Activated gamma-delta T cell treated with anti-CD3 and anti-CD28 coated beads, Interleukin-2, amount 50 U/mL, for 16 hours (primary cell): ENCODE measurements around the gene TAOK1.
"Not testable (repeated sequence)": the region's sequence is repeated elsewhere in the genome, so short reads cannot be mapped to it uniquely, and the experiment has no call there.

Source experiments
- DNase-seq: peaks from one replicate; pipeline ENCODE4 v3.0.0-alpha.2; 2020; ENCODE audit warnings: low read depth

TAOK1 gene

DNA sequence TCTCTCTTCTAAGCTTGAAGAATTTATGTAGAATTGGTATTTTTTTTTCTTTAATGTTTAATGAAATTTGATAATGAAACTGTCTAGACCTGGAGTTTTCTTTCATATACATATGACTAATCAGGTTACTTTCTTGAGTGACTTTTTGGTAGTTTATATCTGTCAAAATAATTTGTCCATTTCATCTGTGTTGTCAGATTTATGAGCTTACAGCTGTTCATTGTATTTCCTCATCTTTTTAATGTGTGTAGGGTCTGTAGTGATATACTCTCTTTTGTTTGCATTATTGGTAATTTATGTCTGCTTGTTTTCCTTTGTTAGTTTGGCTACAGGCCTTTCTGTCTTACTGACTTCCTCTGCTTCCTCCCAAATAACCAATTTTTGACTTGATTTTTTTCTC, 55.7 kb downstream of the TAOK1 start:
- DNase-seq: no peak

DNA sequence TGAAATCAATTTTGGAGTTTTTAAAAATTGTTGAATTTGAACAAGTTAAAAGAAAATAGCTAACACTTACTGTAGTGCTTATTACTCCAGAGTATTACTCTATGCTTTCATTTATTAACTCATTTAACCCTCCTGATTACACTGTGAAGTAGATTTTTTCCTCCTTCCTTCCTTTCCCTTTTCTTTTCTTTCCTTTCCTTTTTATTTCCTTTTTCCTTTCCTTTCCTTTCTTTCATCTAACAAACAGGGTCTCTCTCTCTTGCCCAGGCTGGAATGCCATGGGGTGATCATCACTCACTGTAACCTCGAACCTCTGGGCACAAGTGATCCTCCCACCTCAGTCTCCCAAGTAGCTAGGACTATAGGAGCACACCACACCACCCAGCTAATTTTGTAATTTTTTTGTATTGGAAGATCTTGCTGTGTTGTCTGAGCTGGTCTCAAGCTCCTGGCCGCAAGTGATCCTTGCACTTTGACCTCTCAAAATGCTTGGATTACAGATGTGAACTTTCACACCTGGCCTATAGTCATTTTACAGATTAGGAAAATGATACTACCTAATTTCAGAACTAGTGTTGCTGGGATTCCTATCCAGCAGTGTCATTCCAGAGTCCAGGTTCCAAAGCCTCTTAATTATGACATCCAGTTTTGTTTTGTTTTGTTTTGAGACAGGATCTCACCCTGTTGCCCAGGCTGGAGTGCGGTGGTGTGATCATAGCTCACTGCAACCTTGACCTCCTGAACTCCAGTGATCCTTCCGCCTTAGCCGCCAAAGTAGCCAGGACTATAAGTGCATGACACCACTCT, 59.9 kb downstream of the TAOK1 start:
- no peak for DNase-seq

DNA sequence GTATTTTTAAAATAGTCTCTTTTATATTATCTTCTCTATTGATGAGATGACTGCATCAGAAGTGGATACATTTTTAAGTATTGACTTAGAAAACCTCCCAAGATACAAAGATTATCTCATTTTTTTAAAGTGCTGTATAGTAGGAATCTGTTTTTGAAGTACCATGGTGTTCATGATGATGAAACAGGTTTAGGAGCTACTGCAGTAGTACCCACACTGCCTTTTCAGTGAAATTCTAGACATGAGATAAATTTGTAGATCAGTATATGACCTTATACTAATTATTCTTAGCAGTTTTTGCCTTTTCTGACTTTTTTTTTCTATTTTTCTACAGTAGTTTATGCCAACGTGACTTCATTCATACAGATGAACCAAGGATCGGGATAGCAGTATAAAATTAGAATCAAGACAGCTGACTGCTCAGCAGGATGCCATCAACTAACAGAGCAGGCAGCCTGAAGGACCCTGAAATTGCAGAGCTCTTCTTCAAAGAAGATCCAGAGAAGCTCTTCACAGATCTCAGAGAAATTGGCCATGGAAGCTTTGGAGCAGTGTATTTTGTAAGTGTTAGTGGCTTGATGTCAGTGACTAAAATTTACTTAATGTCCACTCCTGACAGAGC, 61.1 kb downstream of the TAOK1 start:
- no peak for DNase-seq

GRCh38 chr17:29458066-29458465, 67.9 kb downstream of the TAOK1 start:
- DNase-seq: no peak

- DNase-seq: no peak
These were observed 71.5 kb downstream of the TAOK1 start for GRCh38 chr17:29461483-29462206.

DNA sequence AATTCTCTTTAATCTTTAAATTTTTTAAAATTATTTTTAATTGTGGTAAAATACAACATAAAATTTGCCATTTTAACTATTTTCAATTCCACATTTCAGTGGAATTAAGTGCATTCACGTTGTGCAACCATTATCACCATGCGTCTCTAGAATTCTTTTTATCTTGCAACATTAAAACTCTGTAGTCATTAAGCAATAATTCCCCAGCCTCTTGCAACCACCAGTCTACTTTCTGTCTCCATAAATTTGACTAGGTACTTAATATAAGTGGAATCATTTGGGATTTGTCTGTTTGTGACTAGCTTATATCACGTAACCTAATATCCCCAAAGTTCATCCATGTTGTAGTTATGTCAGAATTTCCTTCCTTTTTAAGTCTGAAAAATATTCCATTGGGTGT, 79.1 kb downstream of the TAOK1 start:
- no peak for DNase-seq

- DNase-seq: not testable (repeated sequence)
These were observed 83.3 kb downstream of the TAOK1 start for GRCh38 chr17:29473437-29473836.

- no peak for DNase-seq
These were observed 84.1 kb downstream of the TAOK1 start for GRCh38 chr17:29474297-29474696.

- DNase-seq: no peak
These were observed 85.7 kb downstream of the TAOK1 start for GRCh38 chr17:29475891-29476290.

- DNase-seq: not testable (repeated sequence)
These were observed 90.2 kb downstream of the TAOK1 start for GRCh38 chr17:29480249-29480928.

- DNase-seq: no peak
These were observed 93.3 kb downstream of the TAOK1 start for GRCh38 chr17:29483503-29483902.

DNA sequence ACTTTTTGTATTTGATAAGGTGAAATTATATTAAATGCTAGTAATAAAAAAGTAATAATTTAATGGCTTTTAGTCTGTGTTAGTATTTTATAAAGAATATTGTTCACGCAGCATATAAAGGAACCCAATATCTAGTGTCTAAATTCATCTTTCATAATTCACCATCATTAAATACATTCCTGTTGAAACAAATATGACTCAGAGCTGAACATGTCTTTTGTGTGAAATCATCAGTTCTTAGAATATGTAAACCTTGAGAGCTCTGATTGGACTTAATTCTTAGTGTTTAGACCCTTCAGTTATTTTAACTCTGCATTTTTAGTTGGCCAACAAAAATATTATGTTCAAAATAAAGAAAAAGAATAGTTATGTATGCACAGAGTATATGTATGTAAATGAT, 104.8 kb downstream of the TAOK1 start:
- DNase-seq: no peak

DNA sequence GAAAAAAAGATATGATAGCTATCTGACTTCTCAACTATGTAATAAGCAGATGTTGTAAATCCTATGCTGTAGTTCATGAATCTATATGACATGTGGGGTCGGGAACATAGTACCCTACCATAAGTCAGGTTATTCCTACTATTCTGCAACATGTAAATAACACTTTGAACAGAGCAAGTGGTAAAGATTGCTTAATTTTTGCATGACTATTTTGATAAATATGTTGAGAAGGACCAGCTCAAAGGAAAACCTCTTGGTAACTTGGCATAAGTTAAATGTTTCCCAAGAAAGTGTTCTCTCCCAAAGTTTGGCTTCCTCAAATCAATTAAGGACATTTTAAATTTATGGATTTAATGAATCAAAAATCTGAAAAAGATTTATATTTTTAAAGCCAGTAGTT, 114.5 kb downstream of the TAOK1 start:
- DNase-seq: no peak

DNA sequence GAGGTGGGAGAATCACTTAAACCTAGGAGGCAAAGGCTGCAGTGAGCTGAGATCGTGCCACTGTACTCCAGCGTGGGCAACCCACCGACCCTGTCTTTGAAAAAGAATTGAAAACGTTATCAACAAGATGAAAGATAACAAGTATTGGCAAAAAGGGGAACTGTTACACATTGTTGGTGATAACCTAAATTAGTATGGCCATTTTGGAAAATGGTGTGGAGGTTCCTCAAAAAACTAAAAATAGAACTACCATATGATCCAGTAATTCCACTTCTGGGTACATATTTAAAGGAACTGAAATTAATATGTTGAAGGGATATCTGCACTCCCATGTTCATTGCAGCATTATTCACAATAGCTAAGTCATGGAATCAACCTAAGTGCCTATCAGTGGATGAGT, 115.7 kb downstream of the TAOK1 start:
- no peak for DNase-seq

DNA sequence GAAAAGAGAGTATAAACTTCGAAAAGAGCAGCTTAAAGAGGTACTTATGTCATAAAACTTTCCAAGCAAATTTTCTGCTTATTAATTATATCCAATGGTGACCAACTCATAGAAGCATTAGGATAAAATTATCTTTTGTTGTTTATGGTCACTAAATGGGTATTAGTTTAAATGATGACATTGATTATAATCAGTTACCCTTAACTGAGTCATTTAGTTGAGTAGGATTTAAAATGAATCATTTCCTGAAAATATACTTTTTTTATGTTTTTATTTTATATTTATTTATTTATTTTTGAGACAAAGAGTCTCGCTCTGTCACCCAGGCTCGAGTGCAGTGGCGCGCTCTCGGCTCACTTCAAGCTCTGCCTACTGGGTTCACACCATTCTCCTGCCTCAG, 120.8 kb downstream of the TAOK1 start:
- DNase-seq: no peak

DNA sequence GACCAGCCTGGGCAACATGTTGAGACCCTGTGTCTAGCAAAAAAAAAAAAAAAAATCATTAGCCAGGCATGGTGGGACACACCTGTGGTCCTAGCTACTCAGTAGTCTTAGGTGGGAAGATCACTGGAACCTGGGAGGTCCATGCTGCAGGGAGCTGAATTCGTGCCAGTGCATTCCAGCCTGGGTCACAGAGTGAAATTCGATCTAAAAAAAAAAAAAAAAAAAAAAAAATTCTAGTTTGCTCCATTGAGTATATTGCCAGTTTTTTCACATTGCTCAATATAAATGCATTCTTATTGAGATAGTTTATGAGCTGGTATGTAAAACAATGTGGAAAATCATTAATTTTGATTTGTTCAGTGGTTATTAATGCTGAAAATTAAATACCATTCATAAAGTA, 124.6 kb downstream of the TAOK1 start:
- no peak for DNase-seq

DNA sequence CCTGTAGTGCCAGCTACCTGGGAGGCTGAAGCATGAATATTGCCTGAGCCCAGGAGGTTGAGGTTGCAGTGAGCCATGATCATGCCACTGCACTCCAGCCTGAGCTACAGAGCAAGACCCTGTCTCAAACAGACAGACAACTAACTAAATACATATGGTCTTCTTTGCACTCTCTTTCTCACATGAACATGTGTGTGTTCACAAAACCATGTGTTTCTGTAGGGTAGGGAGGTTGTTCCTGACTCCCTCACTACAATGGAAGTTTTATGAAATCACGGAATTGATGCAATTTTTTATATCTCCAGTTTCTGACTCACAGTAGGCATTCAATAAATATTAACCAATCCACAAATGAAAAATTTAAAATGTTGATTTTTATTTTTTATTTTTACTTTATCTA, 128.2 kb downstream of the TAOK1 start:
- no peak for DNase-seq

DNA sequence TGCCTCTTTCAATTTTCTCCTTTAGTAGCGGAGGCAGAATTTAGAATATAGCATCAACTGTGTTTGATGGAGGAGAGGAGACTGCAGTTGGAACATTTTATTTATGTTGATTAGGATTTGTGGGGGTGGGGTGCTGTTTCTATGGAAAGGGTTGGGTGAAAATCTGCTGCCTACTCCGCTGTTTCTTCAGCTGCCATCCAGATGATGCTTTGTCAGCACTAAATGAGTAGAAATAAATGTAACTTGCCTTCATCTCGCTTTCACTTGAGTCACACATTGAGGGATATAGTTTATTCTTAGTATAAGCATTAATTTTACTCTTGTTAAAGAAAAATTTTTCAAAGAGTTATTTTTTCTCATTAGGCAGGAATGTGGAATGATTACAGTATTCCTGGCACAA, 134.5 kb downstream of the TAOK1 start:
- DNase-seq: no peak

DNA sequence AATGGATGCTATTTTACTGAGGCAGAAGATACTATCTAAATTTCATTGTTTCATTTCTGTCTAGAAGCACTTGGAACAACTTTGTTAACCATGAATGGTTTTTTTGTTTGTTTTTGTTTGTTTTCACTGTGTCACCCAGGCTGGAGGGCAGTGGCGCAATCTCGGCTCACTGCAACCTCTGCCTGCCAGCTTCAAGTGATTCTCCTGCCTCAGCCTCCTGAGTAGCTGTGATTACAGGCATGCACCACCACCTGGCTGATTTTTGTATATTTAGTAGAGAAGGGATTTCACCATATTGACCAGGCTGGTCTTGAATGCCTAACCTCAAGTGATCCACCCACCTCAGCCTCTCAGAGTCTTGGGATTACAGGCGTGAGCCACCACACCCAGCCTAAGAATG, 136.2 kb downstream of the TAOK1 start:
- DNase-seq: no peak

GRCh38 chr17:29533976-29534375, 143.8 kb downstream of the TAOK1 start:
- no peak for DNase-seq

DNA sequence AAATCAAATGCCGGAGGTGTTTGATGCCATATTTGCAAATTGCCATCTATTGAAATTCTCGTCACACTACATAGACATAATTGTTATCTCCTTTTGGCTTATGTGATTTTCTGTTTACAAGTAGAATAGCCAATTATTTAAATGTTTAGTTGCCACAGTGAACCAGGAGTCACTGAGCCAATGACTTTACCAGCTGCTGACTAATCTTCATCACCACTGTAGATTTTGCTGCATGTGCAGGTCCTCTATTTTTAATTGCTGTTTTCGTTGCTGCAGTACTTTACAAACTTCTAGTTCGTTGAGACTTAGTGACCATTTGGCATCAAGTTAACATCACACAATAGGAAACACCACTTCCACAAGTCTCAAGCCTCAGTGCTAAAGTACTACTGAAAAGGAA, 153.9 kb downstream of the TAOK1 start:
- no peak for DNase-seq

DNA sequence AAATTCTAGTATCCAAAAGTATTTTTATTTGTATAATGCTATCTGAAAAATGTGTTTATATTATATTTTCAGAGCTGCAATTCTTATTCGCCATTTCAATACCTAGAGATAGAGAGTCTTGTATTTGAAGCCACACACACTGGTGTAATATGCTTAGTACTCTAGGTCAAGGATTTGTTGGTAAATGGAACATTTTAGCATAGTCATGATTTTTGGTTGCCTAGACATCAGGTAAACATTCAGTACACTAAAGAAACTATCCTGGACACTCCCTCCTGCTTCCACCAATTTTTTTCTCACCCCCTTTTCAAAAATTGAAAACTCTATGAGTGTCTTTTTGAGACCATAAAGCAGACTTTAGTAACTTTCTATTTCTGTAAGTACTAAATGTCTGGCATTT, 155.9 kb downstream of the TAOK1 start:
- DNase-seq: no peak

DNA sequence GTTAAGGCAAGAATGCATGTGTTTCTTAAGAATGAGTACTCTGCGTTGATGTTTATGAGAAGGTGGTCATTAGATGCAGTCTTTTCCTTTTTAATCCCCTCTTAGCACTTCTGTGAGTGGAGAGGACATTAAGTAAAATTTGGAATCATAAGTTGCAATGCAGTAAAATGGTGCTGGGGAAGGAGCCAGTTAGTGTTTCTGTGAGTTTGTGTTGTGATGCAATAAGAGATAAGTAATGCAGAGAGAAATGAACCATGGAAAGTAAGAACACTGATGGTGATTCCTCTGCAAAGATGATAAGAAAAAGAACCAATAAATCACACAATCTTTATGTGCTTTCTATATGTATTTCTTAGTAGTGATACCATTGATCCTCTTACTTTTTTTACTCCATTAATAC, 156.7 kb downstream of the TAOK1 start:
- DNase-seq: no peak
